GM23338 (cell line): Measurements from ENCODE around the gene RPL10A. TPM values are rescaled to one million over a fixed set of nuclear protein-coding genes. Genes with fewer than 3 reads are reported as not detected.

ENCODE experiments used
- ATAC-seq: fragments of 200-7000 bp; cut with Tn5 transposase; 3 replicates; pipeline ENCODE4 v1.9.1; 2020
- DNase-seq: peaks from one replicate; pipeline ENCODE4 v3.0.0-alpha.2; 2015; ENCODE audit warnings: low spot score
- H2AFZ ChIP-seq: fragments of 200-600 bp; sonication (generic); 2 replicates; pipeline ENCODE4 v1.8.0; 2016; ENCODE audit warnings: antibody characterized with exemption, mild to moderate bottlenecking, moderate library complexity
- H3F3A ChIP-seq: fragments of 200-600 bp; sonication (generic); replicated peaks from 2 replicates; pipeline ENCODE4 v1.8.0; 2017; ENCODE audit warnings: antibody characterized with exemption, mixed run types, low read depth
- H3K27ac ChIP-seq: fragments of 200-600 bp; sonication (generic); 2 replicates; pipeline ENCODE4 v1.6.1; 2016; ENCODE audit warnings: low read depth
- H3K27me3 ChIP-seq: fragments of 200-600 bp; sonication (generic); 2 replicates; pipeline ENCODE4 v1.8.0; 2016; ENCODE audit warnings: mild to moderate bottlenecking, mixed run types, moderate library complexity; ENCODE audit not compliant: insufficient read depth
- H3K36me3 ChIP-seq: fragments of 200-600 bp; sonication (generic); 2 replicates; pipeline ENCODE4 v1.8.0; 2016; ENCODE audit warnings: mild to moderate bottlenecking; ENCODE audit not compliant: insufficient read depth
- H3K4me1 ChIP-seq: fragments of 200-600 bp; sonication (generic); 2 replicates; pipeline ENCODE4 v1.8.0; 2016; ENCODE audit warnings: mild to moderate bottlenecking, moderate library complexity; ENCODE audit not compliant: insufficient read depth
- H3K4me2 ChIP-seq: fragments of 200-600 bp; sonication (generic); 2 replicates; pipeline ENCODE4 v1.7.1; 2017; ENCODE audit warnings: mixed run types
- H3K4me3 ChIP-seq: fragments of 200-600 bp; sonication (generic); 2 replicates; pipeline ENCODE4 v1.6.1; 2016; ENCODE audit warnings: mixed run types
- H3K79me2 ChIP-seq: fragments of 200-600 bp; sonication (generic); replicated peaks from 2 replicates; pipeline ENCODE4 v1.8.0; 2017; ENCODE audit warnings: mild to moderate bottlenecking; ENCODE audit not compliant: insufficient read depth
- H3K9me2 ChIP-seq: fragments of 200-600 bp; sonication (generic); 2 replicates; pipeline ENCODE4 v1.8.0; 2017; ENCODE audit not compliant: insufficient read depth
- H4K20me1 ChIP-seq: fragments of 200-600 bp; sonication (generic); replicated peaks from 2 replicates; pipeline ENCODE4 v1.8.0; 2017; ENCODE audit warnings: mild to moderate bottlenecking; ENCODE audit not compliant: insufficient read depth
- H3K27ac Mint-ChIP-seq: 2 replicates; pipeline ENCODE4 v1.8.0; 2020; ENCODE audit warnings: inconsistent platforms, mild to moderate bottlenecking, moderate library complexity, mixed read lengths
- H3K27me3 Mint-ChIP-seq: 3 replicates; pipeline ENCODE4 v1.8.0; 2022; ENCODE audit warnings: low read depth, mild to moderate bottlenecking, moderate library complexity, mixed read lengths, inconsistent platforms; ENCODE audit not compliant: insufficient read depth, poor library complexity
- H3K36me3 Mint-ChIP-seq: 3 replicates; pipeline ENCODE4 v1.8.0; 2021; ENCODE audit warnings: low read depth, mild to moderate bottlenecking, inconsistent platforms, moderate library complexity, mixed read lengths
- H3K4me1 Mint-ChIP-seq: 3 replicates; pipeline ENCODE4 v1.8.0; 2020; ENCODE audit warnings: mild to moderate bottlenecking, inconsistent platforms, mixed read lengths
- H3K4me3 Mint-ChIP-seq: 3 replicates; pipeline ENCODE4 v1.8.0; 2021; ENCODE audit warnings: moderate library complexity, mild to moderate bottlenecking, inconsistent platforms, mixed read lengths
- H3K9me3 Mint-ChIP-seq: 3 replicates; pipeline ENCODE4 v1.8.0; 2020; ENCODE audit warnings: moderate library complexity, mild to moderate bottlenecking, inconsistent platforms, mixed read lengths
- CREB1 ChIP-seq: fragments of 250-450 bp; sonication (Bioruptor Pico); IDR thresholded peaks from 2 replicates; pipeline ENCODE4 v1.5.0; 2020; ENCODE audit warnings: low read depth, mild to moderate bottlenecking, moderate library complexity
- EZH2phosphoT487 ChIP-seq: fragments of 200-600 bp; sonication (generic); IDR thresholded peaks from one replicate; pipeline ENCODE4 v1.8.1; 2018; ENCODE audit warnings: antibody characterized with exemption; ENCODE audit not compliant: unreplicated experiment
- JUNB ChIP-seq: IDR thresholded peaks from one replicate; pipeline ENCODE4 v1.6.1; 2016; ENCODE audit warnings: antibody characterized with exemption; ENCODE audit not compliant: unreplicated experiment
- NANOG ChIP-seq: IDR thresholded peaks from 2 replicates; pipeline ENCODE4 v1.6.1; 2016; ENCODE audit warnings: antibody characterized with exemption, borderline replicate concordance
- REST ChIP-seq: IDR thresholded peaks from one replicate; pipeline ENCODE4 v1.6.1; 2018; ENCODE audit warnings: antibody characterized with exemption; ENCODE audit not compliant: unreplicated experiment
- polyA plus RNA-seq: library from polyadenylated mRNA; unstranded; fragments of >200 nt; fragmentation: Nextera tagmentation; extraction: Ambion mirVana; gene quantifications from 2 replicates; pipeline ENCODE4 v1.2.1, GENCODE V29; 2016
- total RNA-seq: library from RNA; depleted of rRNA; stranded (reverse); fragments of >200 nt; shearing (Covaris generic); gene quantifications from 2 replicates; pipeline ENCODE4 v1.2.3, GENCODE V29; 2014
- TF ChIP-seq, protein P1 (sequence below): fragments of 250-450 bp; sonication (Bioruptor Pico); IDR thresholded peaks from 2 replicates; pipeline ENCODE4 v1.5.0; 2020; ENCODE audit warnings: mild to moderate bottlenecking, moderate library complexity
- TF ChIP-seq, protein P2 (sequence below): IDR thresholded peaks from 2 replicates; pipeline ENCODE4 v1.6.1; 2016; ENCODE audit warnings: antibody characterized with exemption

The RPL10A gene
- total and polyA plus RNA-seq, 2 experiments from 2014 or later, result 730 to 1,297 TPM

DNA sequence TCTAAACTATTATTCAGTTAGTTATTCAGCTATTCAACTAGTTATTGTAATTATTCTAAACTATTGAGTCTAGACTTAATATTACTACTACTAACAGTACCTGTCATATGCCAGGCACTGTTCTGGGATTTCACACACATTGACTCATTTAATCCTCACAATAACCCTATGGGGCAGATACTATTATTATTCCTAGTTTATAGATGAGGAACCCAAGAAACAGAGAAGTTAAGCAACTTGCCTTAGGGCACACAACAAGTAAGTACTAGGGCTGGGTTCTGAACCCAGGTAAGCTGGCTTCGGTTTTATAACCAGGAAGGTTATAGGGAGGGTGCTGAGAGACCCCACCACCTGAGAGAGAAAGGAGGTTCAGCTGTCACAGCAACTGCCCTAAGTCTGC, 20.9 kb downstream of the RPL10A start:
- peak overlapping the region; percentile 30; the same call in 1 of the 3 replicates for H3K4me3 Mint-ChIP-seq
- no peaks in the 10 kb centered on the region for H3K9me3 Mint-ChIP-seq
- peaks cover 36% of the 10 kb centered on the region for H3K27me3 Mint-ChIP-seq
- Histone ChIP-seq H3F3A (peaks cover 27% of the 10 kb centered on the region), H3K4me2 (peak overlapping the region; percentile 98), H3K4me1 (peaks cover 93% of the 10 kb centered on the region), H3K79me2 (peaks cover 61% of the 10 kb centered on the region), H3K9me2 (no peaks in the 10 kb centered on the region), H2AFZ (no peak overlapping the region), H3K36me3 (no peaks in the 10 kb centered on the region), H3K27ac (peak overlapping the region; percentile 90), H4K20me1 (no peaks in the 10 kb centered on the region), H3K4me3 (no peak overlapping the region), H3K27me3 (no peaks in the 10 kb centered on the region)
- H3K36me3 Mint-ChIP-seq, result peaks cover 8% of the 10 kb centered on the region; the same call in 2 of the 3 replicates
- TF ChIP-seq JUNB (no peak), EZH2phosphoT487 (no peak), NANOG (no peak), REST (no peak), CREB1 (CRISPR knock-in tag) (no peak)
- TF ChIP-seq, protein P1, sequence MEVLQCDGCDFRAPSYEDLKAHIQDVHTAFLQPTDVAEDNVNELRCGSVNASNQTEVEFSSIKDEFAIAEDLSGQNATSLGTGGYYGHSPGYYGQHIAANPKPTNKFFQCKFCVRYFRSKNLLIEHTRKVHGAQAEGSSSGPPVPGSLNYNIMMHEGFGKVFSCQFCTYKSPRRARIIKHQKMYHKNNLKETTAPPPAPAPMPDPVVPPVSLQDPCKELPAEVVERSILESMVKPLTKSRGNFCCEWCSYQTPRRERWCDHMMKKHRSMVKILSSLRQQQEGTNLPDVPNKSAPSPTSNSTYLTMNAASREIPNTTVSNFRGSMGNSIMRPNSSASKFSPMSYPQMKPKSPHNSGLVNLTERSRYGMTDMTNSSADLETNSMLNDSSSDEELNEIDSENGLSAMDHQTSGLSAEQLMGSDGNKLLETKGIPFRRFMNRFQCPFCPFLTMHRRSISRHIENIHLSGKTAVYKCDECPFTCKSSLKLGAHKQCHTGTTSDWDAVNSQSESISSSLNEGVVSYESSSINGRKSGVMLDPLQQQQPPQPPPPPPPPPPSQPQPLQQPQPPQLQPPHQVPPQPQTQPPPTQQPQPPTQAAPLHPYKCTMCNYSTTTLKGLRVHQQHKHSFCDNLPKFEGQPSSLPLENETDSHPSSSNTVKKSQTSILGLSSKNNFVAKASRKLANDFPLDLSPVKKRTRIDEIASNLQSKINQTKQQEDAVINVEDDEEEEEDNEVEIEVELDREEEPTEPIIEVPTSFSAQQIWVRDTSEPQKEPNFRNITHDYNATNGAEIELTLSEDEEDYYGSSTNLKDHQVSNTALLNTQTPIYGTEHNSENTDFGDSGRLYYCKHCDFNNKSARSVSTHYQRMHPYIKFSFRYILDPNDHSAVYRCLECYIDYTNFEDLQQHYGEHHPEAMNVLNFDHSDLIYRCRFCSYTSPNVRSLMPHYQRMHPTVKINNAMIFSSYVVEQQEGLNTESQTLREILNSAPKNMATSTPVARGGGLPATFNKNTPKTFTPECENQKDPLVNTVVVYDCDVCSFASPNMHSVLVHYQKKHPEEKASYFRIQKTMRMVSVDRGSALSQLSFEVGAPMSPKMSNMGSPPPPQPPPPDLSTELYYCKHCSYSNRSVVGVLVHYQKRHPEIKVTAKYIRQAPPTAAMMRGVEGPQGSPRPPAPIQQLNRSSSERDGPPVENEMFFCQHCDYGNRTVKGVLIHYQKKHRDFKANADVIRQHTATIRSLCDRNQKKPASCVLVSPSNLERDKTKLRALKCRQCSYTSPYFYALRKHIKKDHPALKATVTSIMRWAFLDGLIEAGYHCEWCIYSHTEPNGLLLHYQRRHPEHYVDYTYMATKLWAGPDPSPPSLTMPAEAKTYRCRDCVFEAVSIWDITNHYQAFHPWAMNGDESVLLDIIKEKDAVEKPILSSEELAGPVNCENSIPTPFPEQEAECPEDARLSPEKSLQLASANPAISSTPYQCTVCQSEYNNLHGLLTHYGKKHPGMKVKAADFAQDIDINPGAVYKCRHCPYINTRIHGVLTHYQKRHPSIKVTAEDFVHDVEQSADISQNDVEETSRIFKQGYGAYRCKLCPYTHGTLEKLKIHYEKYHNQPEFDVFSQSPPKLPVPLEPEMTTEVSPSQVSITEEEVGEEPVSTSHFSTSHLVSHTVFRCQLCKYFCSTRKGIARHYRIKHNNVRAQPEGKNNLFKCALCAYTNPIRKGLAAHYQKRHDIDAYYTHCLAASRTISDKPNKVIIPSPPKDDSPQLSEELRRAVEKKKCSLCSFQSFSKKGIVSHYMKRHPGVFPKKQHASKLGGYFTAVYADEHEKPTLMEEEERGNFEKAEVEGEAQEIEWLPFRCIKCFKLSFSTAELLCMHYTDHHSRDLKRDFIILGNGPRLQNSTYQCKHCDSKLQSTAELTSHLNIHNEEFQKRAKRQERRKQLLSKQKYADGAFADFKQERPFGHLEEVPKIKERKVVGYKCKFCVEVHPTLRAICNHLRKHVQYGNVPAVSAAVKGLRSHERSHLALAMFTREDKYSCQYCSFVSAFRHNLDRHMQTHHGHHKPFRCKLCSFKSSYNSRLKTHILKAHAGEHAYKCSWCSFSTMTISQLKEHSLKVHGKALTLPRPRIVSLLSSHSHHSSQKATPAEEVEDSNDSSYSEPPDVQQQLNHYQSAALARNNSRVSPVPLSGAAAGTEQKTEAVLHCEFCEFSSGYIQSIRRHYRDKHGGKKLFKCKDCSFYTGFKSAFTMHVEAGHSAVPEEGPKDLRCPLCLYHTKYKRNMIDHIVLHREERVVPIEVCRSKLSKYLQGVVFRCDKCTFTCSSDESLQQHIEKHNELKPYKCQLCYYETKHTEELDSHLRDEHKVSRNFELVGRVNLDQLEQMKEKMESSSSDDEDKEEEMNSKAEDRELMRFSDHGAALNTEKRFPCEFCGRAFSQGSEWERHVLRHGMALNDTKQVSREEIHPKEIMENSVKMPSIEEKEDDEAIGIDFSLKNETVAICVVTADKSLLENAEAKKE, result no peak
- TF ChIP-seq, protein P2, sequence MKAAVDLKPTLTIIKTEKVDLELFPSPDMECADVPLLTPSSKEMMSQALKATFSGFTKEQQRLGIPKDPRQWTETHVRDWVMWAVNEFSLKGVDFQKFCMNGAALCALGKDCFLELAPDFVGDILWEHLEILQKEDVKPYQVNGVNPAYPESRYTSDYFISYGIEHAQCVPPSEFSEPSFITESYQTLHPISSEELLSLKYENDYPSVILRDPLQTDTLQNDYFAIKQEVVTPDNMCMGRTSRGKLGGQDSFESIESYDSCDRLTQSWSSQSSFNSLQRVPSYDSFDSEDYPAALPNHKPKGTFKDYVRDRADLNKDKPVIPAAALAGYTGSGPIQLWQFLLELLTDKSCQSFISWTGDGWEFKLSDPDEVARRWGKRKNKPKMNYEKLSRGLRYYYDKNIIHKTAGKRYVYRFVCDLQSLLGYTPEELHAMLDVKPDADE, result no peak
- no peak overlapping the region for H3K27ac Mint-ChIP-seq
- DNase-seq (no peak), ATAC-seq (no peak)
- H3K4me1 Mint-ChIP-seq, result peaks cover 78% of the 10 kb centered on the region
